ENCODE measurements around the gene CELF6.

- TF ChIP-seq EZH2 (IDR thresholded peaks at IDR 0.05; ENCODE audit: borderline replicate concordance, low read length): no peak
- TF ChIP-seq CTCF (conservative IDR thresholded peaks at IDR 0.05 in 1 of 2, IDR thresholded peaks at IDR 0.05 in 1 of 2; ENCODE audit: extremely low read depth in 1 of 2, insufficient read depth in 1 of 2, low read depth in 1 of 2, low read length in 2 of 2): no peak
These were observed 13.7 kb downstream of the CELF6 start for GRCh38 chr15:72306211-72306785.
